WTC11 (cell line): ENCODE measurements around the gene FBXO42.

ENCODE experiments used
- AFF4 ChIP-seq: sonication (generic); formaldehyde crosslinking; IDR thresholded peaks from 2 replicates; pipeline ENCODE4 v1.8.1; 2023; ENCODE audit warnings: mild to moderate bottlenecking, missing genetic modification reagents, borderline replicate concordance
- FOXK1 ChIP-seq: sonication (generic); formaldehyde crosslinking; IDR thresholded peaks from 2 replicates; pipeline ENCODE4 v1.8.0; 2022; ENCODE audit warnings: mild to moderate bottlenecking, moderate library complexity, missing genetic modification reagents
- JUN ChIP-seq: sonication (generic); formaldehyde crosslinking; IDR thresholded peaks from 2 replicates; pipeline ENCODE4 v1.8.0; 2023; ENCODE audit warnings: mild to moderate bottlenecking, missing genetic modification reagents
- SMAD4 ChIP-seq: sonication (generic); formaldehyde crosslinking; IDR thresholded peaks from 2 replicates; pipeline ENCODE4 v1.8.0; 2022; ENCODE audit warnings: mild to moderate bottlenecking, missing genetic modification reagents
- ZMAT4 ChIP-seq: fragments of 250-450 bp; sonication (Bioruptor Pico); IDR thresholded peaks from 2 replicates; pipeline ENCODE4 v1.9.0; 2021; ENCODE audit warnings: mild to moderate bottlenecking
- ZNF121 ChIP-seq: sonication (generic); formaldehyde crosslinking; IDR thresholded peaks from 2 replicates; pipeline ENCODE4 v1.8.0; 2023; ENCODE audit warnings: missing genetic modification reagents
- ZNF138 ChIP-seq: sonication (generic); formaldehyde crosslinking; conservative IDR thresholded peaks from 2 replicates; pipeline ENCODE4 v1.8.1; 2022; ENCODE audit warnings: mild to moderate bottlenecking, moderate library complexity, missing genetic modification reagents
- TF ChIP-seq, protein P1 (sequence below): fragments of 200-600 bp; IDR thresholded peaks from 2 replicates; pipeline ENCODE4 v1.8.0; 2022; ENCODE audit warnings: antibody characterized with exemption
- TF ChIP-seq, protein P2 (sequence below): sonication (generic); formaldehyde crosslinking; IDR thresholded peaks from 2 replicates; pipeline ENCODE4 v1.8.1; 2022; ENCODE audit warnings: mild to moderate bottlenecking, missing genetic modification reagents, moderate library complexity, borderline replicate concordance
- TF ChIP-seq, protein P3 (sequence below): sonication (generic); formaldehyde crosslinking; IDR thresholded peaks from 2 replicates; pipeline ENCODE4 v1.8.1; 2022; ENCODE audit warnings: low read depth, mild to moderate bottlenecking, moderate library complexity, missing genetic modification reagents, borderline replicate concordance
- TF ChIP-seq, protein P4 (sequence below): sonication (generic); formaldehyde crosslinking; IDR thresholded peaks from 2 replicates; pipeline ENCODE4 v1.8.1; 2023; ENCODE audit warnings: mild to moderate bottlenecking, missing genetic modification reagents, moderate library complexity

DNA sequence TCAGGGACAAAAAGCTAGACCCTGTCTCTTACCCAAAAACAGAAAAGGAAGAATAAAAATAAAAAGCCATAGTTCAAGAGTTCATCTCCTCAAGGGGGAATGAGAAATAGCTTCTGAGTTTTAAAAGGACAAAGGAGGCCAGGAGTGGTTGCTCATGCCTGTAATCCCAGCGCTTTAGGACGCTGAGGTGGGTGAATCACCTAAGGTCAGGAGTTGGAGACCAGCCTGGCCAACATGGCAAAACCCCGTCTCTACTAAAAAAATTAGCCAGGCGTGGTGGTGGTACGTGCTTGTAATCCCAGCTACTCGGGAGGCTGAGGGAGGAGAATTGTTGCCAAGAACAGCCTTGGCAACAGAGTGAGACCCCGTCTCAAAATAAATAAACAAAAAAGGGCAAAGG lies 76.7 kb downstream of the FBXO42 start:
- TF ChIP-seq, protein P1, sequence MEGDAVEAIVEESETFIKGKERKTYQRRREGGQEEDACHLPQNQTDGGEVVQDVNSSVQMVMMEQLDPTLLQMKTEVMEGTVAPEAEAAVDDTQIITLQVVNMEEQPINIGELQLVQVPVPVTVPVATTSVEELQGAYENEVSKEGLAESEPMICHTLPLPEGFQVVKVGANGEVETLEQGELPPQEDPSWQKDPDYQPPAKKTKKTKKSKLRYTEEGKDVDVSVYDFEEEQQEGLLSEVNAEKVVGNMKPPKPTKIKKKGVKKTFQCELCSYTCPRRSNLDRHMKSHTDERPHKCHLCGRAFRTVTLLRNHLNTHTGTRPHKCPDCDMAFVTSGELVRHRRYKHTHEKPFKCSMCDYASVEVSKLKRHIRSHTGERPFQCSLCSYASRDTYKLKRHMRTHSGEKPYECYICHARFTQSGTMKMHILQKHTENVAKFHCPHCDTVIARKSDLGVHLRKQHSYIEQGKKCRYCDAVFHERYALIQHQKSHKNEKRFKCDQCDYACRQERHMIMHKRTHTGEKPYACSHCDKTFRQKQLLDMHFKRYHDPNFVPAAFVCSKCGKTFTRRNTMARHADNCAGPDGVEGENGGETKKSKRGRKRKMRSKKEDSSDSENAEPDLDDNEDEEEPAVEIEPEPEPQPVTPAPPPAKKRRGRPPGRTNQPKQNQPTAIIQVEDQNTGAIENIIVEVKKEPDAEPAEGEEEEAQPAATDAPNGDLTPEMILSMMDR = no peak
- TF ChIP-seq ZNF138 (CRISPR knock-in tag) (no peak), FOXK1 (CRISPR knock-in tag) (no peak), ZNF121 (CRISPR knock-in tag) (no peak), ZMAT4 (CRISPR knock-in tag) (no peak), AFF4 (CRISPR knock-in tag) (no peak), SMAD4 (CRISPR knock-in tag) (no peak), JUN (CRISPR knock-in tag) (no peak)
- TF ChIP-seq, protein P2, sequence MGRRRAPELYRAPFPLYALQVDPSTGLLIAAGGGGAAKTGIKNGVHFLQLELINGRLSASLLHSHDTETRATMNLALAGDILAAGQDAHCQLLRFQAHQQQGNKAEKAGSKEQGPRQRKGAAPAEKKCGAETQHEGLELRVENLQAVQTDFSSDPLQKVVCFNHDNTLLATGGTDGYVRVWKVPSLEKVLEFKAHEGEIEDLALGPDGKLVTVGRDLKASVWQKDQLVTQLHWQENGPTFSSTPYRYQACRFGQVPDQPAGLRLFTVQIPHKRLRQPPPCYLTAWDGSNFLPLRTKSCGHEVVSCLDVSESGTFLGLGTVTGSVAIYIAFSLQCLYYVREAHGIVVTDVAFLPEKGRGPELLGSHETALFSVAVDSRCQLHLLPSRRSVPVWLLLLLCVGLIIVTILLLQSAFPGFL (CRISPR knock-in tag) = no peak
- TF ChIP-seq, protein P3, sequence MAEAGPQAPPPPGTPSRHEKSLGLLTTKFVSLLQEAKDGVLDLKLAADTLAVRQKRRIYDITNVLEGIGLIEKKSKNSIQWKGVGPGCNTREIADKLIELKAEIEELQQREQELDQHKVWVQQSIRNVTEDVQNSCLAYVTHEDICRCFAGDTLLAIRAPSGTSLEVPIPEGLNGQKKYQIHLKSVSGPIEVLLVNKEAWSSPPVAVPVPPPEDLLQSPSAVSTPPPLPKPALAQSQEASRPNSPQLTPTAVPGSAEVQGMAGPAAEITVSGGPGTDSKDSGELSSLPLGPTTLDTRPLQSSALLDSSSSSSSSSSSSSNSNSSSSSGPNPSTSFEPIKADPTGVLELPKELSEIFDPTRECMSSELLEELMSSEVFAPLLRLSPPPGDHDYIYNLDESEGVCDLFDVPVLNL (CRISPR knock-in tag) = no peak
- TF ChIP-seq, protein P4, sequence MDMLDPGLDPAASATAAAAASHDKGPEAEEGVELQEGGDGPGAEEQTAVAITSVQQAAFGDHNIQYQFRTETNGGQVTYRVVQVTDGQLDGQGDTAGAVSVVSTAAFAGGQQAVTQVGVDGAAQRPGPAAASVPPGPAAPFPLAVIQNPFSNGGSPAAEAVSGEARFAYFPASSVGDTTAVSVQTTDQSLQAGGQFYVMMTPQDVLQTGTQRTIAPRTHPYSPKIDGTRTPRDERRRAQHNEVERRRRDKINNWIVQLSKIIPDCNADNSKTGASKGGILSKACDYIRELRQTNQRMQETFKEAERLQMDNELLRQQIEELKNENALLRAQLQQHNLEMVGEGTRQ (CRISPR knock-in tag) = no peak
